ENCODE measurements around the gene CDC25B. TPM values are rescaled to one million over a fixed set of nuclear protein-coding genes. Genes with fewer than 3 reads are reported as not detected.

Gene CDC25B
- total RNA-seq, 1 experiment from 2014 or later: 69.6 TPM

DNA sequence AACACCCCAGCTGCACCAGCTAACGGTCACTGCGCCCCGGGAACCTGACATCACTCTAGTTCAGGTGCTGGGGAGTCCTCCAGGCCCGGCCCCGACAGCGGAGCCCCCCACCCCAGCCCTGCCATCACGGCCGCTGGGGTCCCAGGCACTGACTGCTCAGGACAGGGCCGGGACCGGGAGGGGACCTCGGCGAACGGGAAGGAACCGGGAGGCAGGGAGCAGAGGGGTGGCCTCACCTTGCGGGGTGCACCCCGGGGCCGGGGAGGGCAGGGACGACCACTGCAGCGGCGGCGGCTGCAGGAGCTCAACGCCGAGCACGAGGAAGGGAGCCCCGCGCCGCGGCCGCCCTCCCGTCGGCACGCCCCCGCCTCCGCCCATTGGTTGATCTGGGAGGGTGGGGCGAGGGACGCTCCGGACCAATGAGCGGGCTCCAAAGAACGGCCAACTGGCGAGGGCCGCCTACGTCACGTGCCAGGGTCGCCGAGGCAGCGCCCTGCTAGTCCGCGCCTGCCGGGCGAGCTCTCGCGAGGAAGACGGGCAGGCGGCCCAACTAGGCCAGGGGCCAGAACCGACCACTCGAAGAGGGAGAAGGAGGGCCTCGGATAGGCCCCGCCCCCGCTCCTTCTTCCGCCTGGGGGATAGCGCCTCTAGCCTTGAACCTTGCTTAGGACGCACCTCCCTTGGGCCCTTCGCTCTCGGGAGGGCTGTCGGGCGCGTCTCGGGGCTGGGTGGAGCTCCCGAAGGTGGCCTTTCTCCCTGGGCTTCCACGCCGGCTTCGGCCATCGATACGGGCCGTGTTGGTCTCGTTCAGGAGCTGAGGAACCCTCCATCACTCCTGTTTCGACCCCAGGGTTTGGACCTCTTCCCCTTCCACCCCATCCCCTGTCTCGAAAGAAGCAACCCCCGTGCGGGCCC, 28.4 kb upstream of the CDC25B start, which contains the start of gene ADISSP:
Gene ADISSP, minus strand, starts transcription at position 327 of the 915 bp plus-strand sequence. CDS start 7,653 bp downstream, outside the sequence.
- Mint-ChIP-seq H3K4me1 (ENCODE audit: low read depth, unreplicated experiment) (no peaks in the 10 kb centered on the region), H3K27ac (ENCODE audit: unreplicated experiment) (peak within 1 kb of the TSS; percentile 67), H3K27me3 (ENCODE audit: unreplicated experiment) (no peaks in the 10 kb centered on the region), H3K4me3 (ENCODE audit: low read depth, unreplicated experiment) (peak within 1 kb of the TSS; percentile 78), H3K36me3 (ENCODE audit: insufficient read depth, unreplicated experiment) (peaks cover 29% of the 10 kb centered on the region), H3K9me3 (ENCODE audit: low read depth, unreplicated experiment) (no peaks in the 10 kb centered on the region)
- intact Hi-C loops (cut with micrococcal nuclease; ENCODE audit: unreplicated experiment): no loop called here
- CTCF ChIA-PET: interaction anchor here (0.6 to 1.6 kb wide), 9 partner anchors 10 to 223 kb away, joined by 3 to 6 read pairs (median 4); partner anchors contain the start of genes AP5S1, CDC25B and SPEF1
- TF ChIP-seq, protein P1, sequence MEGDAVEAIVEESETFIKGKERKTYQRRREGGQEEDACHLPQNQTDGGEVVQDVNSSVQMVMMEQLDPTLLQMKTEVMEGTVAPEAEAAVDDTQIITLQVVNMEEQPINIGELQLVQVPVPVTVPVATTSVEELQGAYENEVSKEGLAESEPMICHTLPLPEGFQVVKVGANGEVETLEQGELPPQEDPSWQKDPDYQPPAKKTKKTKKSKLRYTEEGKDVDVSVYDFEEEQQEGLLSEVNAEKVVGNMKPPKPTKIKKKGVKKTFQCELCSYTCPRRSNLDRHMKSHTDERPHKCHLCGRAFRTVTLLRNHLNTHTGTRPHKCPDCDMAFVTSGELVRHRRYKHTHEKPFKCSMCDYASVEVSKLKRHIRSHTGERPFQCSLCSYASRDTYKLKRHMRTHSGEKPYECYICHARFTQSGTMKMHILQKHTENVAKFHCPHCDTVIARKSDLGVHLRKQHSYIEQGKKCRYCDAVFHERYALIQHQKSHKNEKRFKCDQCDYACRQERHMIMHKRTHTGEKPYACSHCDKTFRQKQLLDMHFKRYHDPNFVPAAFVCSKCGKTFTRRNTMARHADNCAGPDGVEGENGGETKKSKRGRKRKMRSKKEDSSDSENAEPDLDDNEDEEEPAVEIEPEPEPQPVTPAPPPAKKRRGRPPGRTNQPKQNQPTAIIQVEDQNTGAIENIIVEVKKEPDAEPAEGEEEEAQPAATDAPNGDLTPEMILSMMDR (IDR thresholded peaks at IDR 0.05; ENCODE audit: unreplicated experiment): no peak
- no TSS peak for BruUV-seq (replicated peaks)
- DNase-seq: peak; percentile 95

- CTCF ChIA-PET: interaction anchor here (0.6 to 1.6 kb wide), 8 partner anchors 10 to 92 kb away, joined by 3 to 9 read pairs (median 4); partner anchors contain the start of genes AP5S1, CDC25B and SPEF1
- TF ChIP-seq, protein P1 (IDR thresholded peaks at IDR 0.05; ENCODE audit: unreplicated experiment): no peak
- H3K4me1 Mint-ChIP-seq (ENCODE audit: low read depth, unreplicated experiment): no peaks in the 10 kb centered on the region
- H3K27ac Mint-ChIP-seq (ENCODE audit: unreplicated experiment): peak overlapping the region; percentile 67
- peak; percentile 60 for DNase-seq
- no peaks in the 10 kb centered on the region for H3K9me3 Mint-ChIP-seq (ENCODE audit: low read depth, unreplicated experiment)
- intact Hi-C loops (cut with micrococcal nuclease; ENCODE audit: unreplicated experiment): no loop called here
- TSS peak; percentile 70 for BruUV-seq (replicated peaks)
- H3K4me3 Mint-ChIP-seq (ENCODE audit: low read depth, unreplicated experiment): peak overlapping the region; percentile 78
- H3K36me3 Mint-ChIP-seq (ENCODE audit: insufficient read depth, unreplicated experiment): peaks cover 29% of the 10 kb centered on the region
- H3K27me3 Mint-ChIP-seq (ENCODE audit: unreplicated experiment): no peaks in the 10 kb centered on the region
Measured at GRCh38 chr20:3768342-3769130, 27.6 kb upstream of the CDC25B start.

DNA sequence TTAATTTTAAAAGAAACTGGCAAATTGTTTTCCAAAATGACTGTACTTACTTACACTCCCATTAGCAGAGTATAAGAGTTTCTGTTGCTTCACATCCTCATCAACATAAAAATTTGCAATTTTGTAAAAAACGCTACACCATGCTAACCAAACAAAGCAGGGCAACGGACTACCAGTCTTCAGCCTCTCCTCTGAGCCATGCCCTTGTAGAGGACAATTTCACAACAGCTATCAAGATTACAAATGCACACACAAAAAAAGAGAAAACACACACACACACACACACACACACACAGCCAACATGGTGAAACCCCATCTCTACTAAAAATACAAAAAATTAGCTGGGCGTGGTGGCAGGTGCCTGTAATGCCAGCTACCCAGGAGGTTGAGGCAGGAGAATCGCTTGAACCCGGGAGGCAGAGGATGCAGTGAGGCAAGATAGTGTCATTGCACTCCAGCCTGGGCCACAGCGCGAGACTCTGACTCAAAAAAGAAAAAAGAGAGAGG, 24.5 kb upstream of the CDC25B start:
- intact Hi-C loops (cut with micrococcal nuclease; ENCODE audit: unreplicated experiment): no loop called here
- CTCF ChIA-PET: no interaction called here
- Mint-ChIP-seq H3K4me3 (ENCODE audit: low read depth, unreplicated experiment) (no peak overlapping the region), H3K4me1 (ENCODE audit: low read depth, unreplicated experiment) (no peaks in the 10 kb centered on the region), H3K27me3 (ENCODE audit: unreplicated experiment) (no peaks in the 10 kb centered on the region), H3K27ac (ENCODE audit: unreplicated experiment) (no peak overlapping the region), H3K9me3 (ENCODE audit: low read depth, unreplicated experiment) (no peaks in the 10 kb centered on the region), H3K36me3 (ENCODE audit: insufficient read depth, unreplicated experiment) (peaks cover 24% of the 10 kb centered on the region)
- no TSS peak for BruUV-seq (replicated peaks)
- TF ChIP-seq, protein P1 (IDR thresholded peaks at IDR 0.05; ENCODE audit: unreplicated experiment): no peak
- DNase-seq: no peak

GRCh38 chr20:3775457-3776108, 20.5 kb upstream of the CDC25B start:
- no TSS peak for BruUV-seq (replicated peaks)
- Mint-ChIP-seq H3K27ac (ENCODE audit: unreplicated experiment) (no peak overlapping the region), H3K9me3 (ENCODE audit: low read depth, unreplicated experiment) (no peaks in the 10 kb centered on the region), H3K4me1 (ENCODE audit: low read depth, unreplicated experiment) (peaks cover 5% of the 10 kb centered on the region), H3K27me3 (ENCODE audit: unreplicated experiment) (peaks cover 26% of the 10 kb centered on the region), H3K36me3 (ENCODE audit: insufficient read depth, unreplicated experiment) (peaks cover 8% of the 10 kb centered on the region), H3K4me3 (ENCODE audit: low read depth, unreplicated experiment) (no peak overlapping the region)
- intact Hi-C loops (cut with micrococcal nuclease; ENCODE audit: unreplicated experiment): no loop called here
- TF ChIP-seq, protein P1 (IDR thresholded peaks at IDR 0.05; ENCODE audit: unreplicated experiment): no peak
- DNase-seq: no peak
- CTCF ChIA-PET: no interaction called here
